Measurements from ENCODE around the gene BRD1.

- TF ChIP-seq EZH2 (IDR thresholded peaks at IDR 0.05; ENCODE audit: insufficient read depth, low read length), result no peak
- TF ChIP-seq CTCF (IDR thresholded peaks at IDR 0.05; ENCODE audit: insufficient read depth, low read depth, low read length), result no peak
These were observed 43.1 kb downstream of the BRD1 start for GRCh38 chr22:49784630-49784971.

Measured in astrocyte (in vitro differentiated cells and primary cell).